ENCODE results near the gene AP1B1. TPM values are rescaled to one million over a fixed set of nuclear protein-coding genes. Genes with fewer than 3 reads are reported as not detected.

AP1B1 gene
- total and polyA plus RNA-seq, 2 of the 4 experiments (the other 2 are of a cell fraction), result 55.7 to 70.8 TPM

DNA sequence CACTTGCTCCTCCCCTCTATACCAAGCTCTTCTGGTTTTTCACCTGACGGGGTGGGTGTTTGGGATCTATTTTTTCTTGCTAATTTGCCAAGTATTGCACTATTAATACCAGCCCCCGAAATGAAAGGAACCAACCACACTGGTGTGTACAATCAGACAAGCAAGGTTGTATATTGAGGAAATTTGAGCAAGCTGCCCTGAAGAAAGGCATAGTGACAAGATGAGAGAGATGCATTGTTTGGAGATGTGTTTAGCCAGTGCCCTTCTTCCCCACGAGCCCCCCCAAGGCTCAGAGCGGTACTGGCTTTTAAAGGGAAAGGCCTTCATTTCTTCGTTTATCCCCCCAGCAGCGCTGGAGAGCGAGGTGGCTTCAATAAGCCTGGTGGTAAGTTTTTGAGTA lies 97.2 kb downstream of the AP1B1 start:
- Histone ChIP-seq H4K8ac (ENCODE audit: low read depth in 2 of 2, low read length in 2 of 2) (no peak overlapping the region), H2AK5ac (ENCODE audit: low read depth, low read length) (no peak overlapping the region), H2BK5ac (ENCODE audit: low read depth, low read length, poor library complexity, severe bottlenecking) (no peak overlapping the region), H3K9me1 (ENCODE audit: insufficient read depth, low read length) (no peaks in the 10 kb centered on the region; the same call in 1 of the 2 replicates), H3K9ac (ENCODE audit: low read depth, low read length) (no peak overlapping the region), H4K20me1 (ENCODE audit: insufficient read depth, low read length) (peaks cover 56% of the 10 kb centered on the region), H3K4me2 (ENCODE audit: low read depth, low read length) (no peak overlapping the region), H3K23ac (ENCODE audit: low read depth, low read length) (no peak overlapping the region), H3K27me3 (ENCODE audit: control insufficient read depth, insufficient read depth, low read length) (no peaks in the 10 kb centered on the region), H3K56ac (ENCODE audit: extremely low read depth, insufficient read depth, low read length) (no peak overlapping the region), H2BK15ac (ENCODE audit: low read depth, low read length) (no peak overlapping the region), H3K14ac (replicated peaks; ENCODE audit: low read depth, low read length) (no peak overlapping the region), H3K9me3 (ENCODE audit: control insufficient read depth, insufficient read depth, low read length) (no peaks in the 10 kb centered on the region), H2AK9ac (replicated peaks; ENCODE audit: low read depth, low read length, poor library complexity) (no peak overlapping the region), H3K36me3 (ENCODE audit: control insufficient read depth, insufficient read depth, low read length) (peaks cover 62% of the 10 kb centered on the region), H4K91ac (ENCODE audit: insufficient read depth, low read depth, low read length) (no peak overlapping the region), H3K4me3 (ENCODE audit: insufficient read depth, low read depth, low read length) (no peak overlapping the region), H4K5ac (ENCODE audit: low read depth, low read length) (no peak overlapping the region), H2BK120ac (ENCODE audit: low read depth, low read length) (no peak overlapping the region), H2AFZ (replicated peaks; ENCODE audit: low read length, poor library complexity) (no peak overlapping the region), H3K27ac (ENCODE audit: insufficient read depth, low read length) (no peak overlapping the region), H3K4ac (ENCODE audit: low read depth, low read length) (no peak overlapping the region), H3K18ac (ENCODE audit: low read depth, low read length) (no peak overlapping the region), H2BK20ac (ENCODE audit: low read depth, low read length) (no peak overlapping the region), H3K4me1 (ENCODE audit: control insufficient read depth, insufficient read depth, low read length) (no peaks in the 10 kb centered on the region), H3K79me1 (ENCODE audit: low read depth in 1 of 2, low read length in 2 of 2) (peaks cover 44 to 51% of the 10 kb centered on the region in 2 experiments)
- no TSS peak for BruUV-seq (replicated peaks)
- intact Hi-C loops (cut with micrococcal nuclease) (no loop called here), dilution Hi-C loops (cut with HindIII; ENCODE audit: low sequenced_read_pairs, unreplicated experiment) (no loop called here), in situ Hi-C loops (cut with MboI; ENCODE audit: low sequenced_read_pairs) (no loop called here)
- WGBS, 2 experiments (ENCODE audit: extremely low coverage in 2 of 2, insufficient read length in 1 of 2), result no CpG with 5 or more reads among the region's 7 CpGs
- no peak for ATAC-seq (ENCODE audit: low read depth)
- TF ChIP-seq CEBPB (IDR thresholded peaks at IDR 0.05; ENCODE audit: low read depth, low read length) (no peak), FOS (IDR thresholded peaks at IDR 0.05; ENCODE audit: low read depth, low read length) (no peak), ELK1 (IDR thresholded peaks at IDR 0.05; ENCODE audit: borderline replicate concordance, low read depth, low read length) (no peak), USF2 (IDR thresholded peaks at IDR 0.05; ENCODE audit: low read depth, low read length) (no peak), RAD21 (IDR thresholded peaks at IDR 0.05; ENCODE audit: low read length) (no peak), NFE2L2 (IDR thresholded peaks at IDR 0.05; ENCODE audit: low read depth, low read length) (no peak), MAFK (IDR thresholded peaks at IDR 0.05; ENCODE audit: low read depth, low read length) (no peak), RCOR1 (IDR thresholded peaks at IDR 0.05; ENCODE audit: insufficient replicate concordance, low read length) (no peak), CHD1 (IDR thresholded peaks at IDR 0.05; ENCODE audit: low read depth, low read length) (no peak), MAZ (IDR thresholded peaks at IDR 0.05; ENCODE audit: borderline replicate concordance, low read depth, low read length) (no peak)
- ChIA-PET CTCF (no interaction called here), POLR2A (ENCODE audit: unreplicated experiment) (no interaction called here)
- no peak for DNase-seq

Measured in IMR-90 (cell line).